ENCODE measurements around the gene RHOT2.

GRCh38 chr16:630249-630814, 37.6 kb upstream of the RHOT2 start:
- TF ChIP-seq, protein P1, sequence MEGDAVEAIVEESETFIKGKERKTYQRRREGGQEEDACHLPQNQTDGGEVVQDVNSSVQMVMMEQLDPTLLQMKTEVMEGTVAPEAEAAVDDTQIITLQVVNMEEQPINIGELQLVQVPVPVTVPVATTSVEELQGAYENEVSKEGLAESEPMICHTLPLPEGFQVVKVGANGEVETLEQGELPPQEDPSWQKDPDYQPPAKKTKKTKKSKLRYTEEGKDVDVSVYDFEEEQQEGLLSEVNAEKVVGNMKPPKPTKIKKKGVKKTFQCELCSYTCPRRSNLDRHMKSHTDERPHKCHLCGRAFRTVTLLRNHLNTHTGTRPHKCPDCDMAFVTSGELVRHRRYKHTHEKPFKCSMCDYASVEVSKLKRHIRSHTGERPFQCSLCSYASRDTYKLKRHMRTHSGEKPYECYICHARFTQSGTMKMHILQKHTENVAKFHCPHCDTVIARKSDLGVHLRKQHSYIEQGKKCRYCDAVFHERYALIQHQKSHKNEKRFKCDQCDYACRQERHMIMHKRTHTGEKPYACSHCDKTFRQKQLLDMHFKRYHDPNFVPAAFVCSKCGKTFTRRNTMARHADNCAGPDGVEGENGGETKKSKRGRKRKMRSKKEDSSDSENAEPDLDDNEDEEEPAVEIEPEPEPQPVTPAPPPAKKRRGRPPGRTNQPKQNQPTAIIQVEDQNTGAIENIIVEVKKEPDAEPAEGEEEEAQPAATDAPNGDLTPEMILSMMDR (IDR thresholded peaks at IDR 0.05) = no peak
- TF ChIP-seq POLR2A (IDR thresholded peaks at IDR 0.05) = no peak
